KG1 (cell line): Measurements from ENCODE around the gene LRRC17.

Source experiments
- DNase-seq: peaks from one replicate; lab custom pipeline; 2025; lab: John Stamatoyannopoulos, UW

The LRRC17 gene

GRCh38 chr7:102912742-102913141, at the start of gene LRRC17:
Gene LRRC17 (plus strand): TSS chr7:102913000. CDS start chr7:102933914, 20,914 bp downstream.
- no peak for DNase-seq

- no peak for DNase-seq
These were observed 47.8 kb upstream of the LRRC17 start for GRCh38 chr7:102864958-102865357.

- no peak for DNase-seq
These were observed 46.1 kb upstream of the LRRC17 start for GRCh38 chr7:102866535-102867215.

- no peak for DNase-seq
These were observed 43.6 kb upstream of the LRRC17 start for GRCh38 chr7:102869195-102869594.

GRCh38 chr7:102872460-102872859, 40.3 kb upstream of the LRRC17 start:
- DNase-seq, result no peak

- no peak for DNase-seq
These were observed 39.2 kb upstream of the LRRC17 start for GRCh38 chr7:102873470-102874165.

GRCh38 chr7:102874166-102874829, 38.5 kb upstream of the LRRC17 start:
- no peak for DNase-seq

GRCh38 chr7:102874966-102875365, 37.8 kb upstream of the LRRC17 start:
- DNase-seq, result no peak

GRCh38 chr7:102875700-102876295, 37.0 kb upstream of the LRRC17 start:
- DNase-seq, result no peak

- DNase-seq, result no peak
These were observed 29.5 kb upstream of the LRRC17 start for GRCh38 chr7:102883098-102883860.

GRCh38 chr7:102888561-102889233, 24.1 kb upstream of the LRRC17 start:
- DNase-seq, result no peak

- DNase-seq, result no peak
These were observed 22.9 kb upstream of the LRRC17 start for GRCh38 chr7:102889851-102890250.

GRCh38 chr7:102890292-102890970, 22.4 kb upstream of the LRRC17 start:
- DNase-seq, result no peak

GRCh38 chr7:102890971-102891692, 21.7 kb upstream of the LRRC17 start:
- no peak for DNase-seq

GRCh38 chr7:102891693-102892261, 21.0 kb upstream of the LRRC17 start:
- DNase-seq, result no peak

GRCh38 chr7:102892631-102893278, 20.0 kb upstream of the LRRC17 start:
- no peak for DNase-seq

GRCh38 chr7:102895602-102896001, 17.2 kb upstream of the LRRC17 start:
- no peak for DNase-seq

- DNase-seq, result no peak
These were observed 16.2 kb upstream of the LRRC17 start for GRCh38 chr7:102896585-102896984.

GRCh38 chr7:102897211-102897631, 15.6 kb upstream of the LRRC17 start:
- no peak for DNase-seq
